Neural crest cell (in vitro differentiated cells): ENCODE results near the gene AMPD3. TPM values are rescaled to one million over a fixed set of nuclear protein-coding genes. Genes with fewer than 3 reads are reported as not detected.

Experiments
- DNase-seq: peaks from one replicate; pipeline ENCODE4 v3.0.0; 2021; ENCODE audit warnings: low read depth, mixed read lengths, low spot score
- H3K27ac Mint-ChIP-seq: one replicate; pipeline ENCODE4 v1.8.0; 2021; ENCODE audit warnings: mild to moderate bottlenecking, mixed read lengths; ENCODE audit not compliant: unreplicated experiment
- H3K27me3 Mint-ChIP-seq: 2 replicates; pipeline ENCODE4 v1.8.0; 2021; ENCODE audit warnings: low read depth, mild to moderate bottlenecking, mixed read lengths
- H3K36me3 Mint-ChIP-seq: 2 replicates; pipeline ENCODE4 v1.8.0; 2021; ENCODE audit warnings: low read depth, mild to moderate bottlenecking, mixed read lengths
- H3K4me1 Mint-ChIP-seq: 2 replicates; pipeline ENCODE4 v1.8.0; 2021; ENCODE audit warnings: mixed read lengths
- H3K4me3 Mint-ChIP-seq: one replicate; pipeline ENCODE4 v1.8.0; 2021; ENCODE audit warnings: mild to moderate bottlenecking, mixed read lengths
- H3K9me3 Mint-ChIP-seq: 2 replicates; pipeline ENCODE4 v1.8.0; 2021; ENCODE audit warnings: mixed read lengths
- total RNA-seq: library from RNA; stranded (reverse); gene quantifications from 2 replicates; pipeline ENCODE4 v1.2.1, GENCODE V29; 2021
- TF ChIP-seq, protein P1 (sequence below): fragments of 200-600 bp; sonication (generic); conservative IDR thresholded peaks from 2 replicates; pipeline ENCODE4 v1.5.0; 2021; ENCODE audit warnings: antibody characterized with exemption, mild to moderate bottlenecking

Gene AMPD3
- total RNA-seq, 1 donor from 2014 or later: 2.2 TPM

DNA sequence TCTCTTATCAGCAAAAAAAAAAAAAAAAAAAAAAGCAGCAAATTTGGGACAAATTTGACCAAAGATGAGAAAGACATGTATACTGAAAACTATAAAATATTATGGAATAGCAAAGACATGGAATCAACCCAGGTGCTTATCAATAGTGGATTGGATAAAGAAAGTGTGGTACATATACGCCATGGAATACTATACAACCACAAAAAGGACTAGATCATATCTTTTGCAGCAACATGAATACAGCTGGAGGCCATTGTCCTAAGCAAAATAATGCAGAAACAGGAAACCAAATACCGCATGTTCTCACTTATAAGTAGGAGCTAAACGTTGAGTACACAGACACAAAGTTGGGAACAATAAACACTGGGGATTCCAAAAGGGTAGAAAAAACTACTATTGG, 87.7 kb downstream of the AMPD3 start:
- Mint-ChIP-seq H3K4me1 (peaks cover 15% of the 10 kb centered on the region), H3K4me3 (no peak overlapping the region), H3K36me3 (no peaks in the 10 kb centered on the region), H3K9me3 (no peaks in the 10 kb centered on the region), H3K27me3 (peaks cover 11% of the 10 kb centered on the region), H3K27ac (no peak overlapping the region)
- DNase-seq: no peak
- TF ChIP-seq, protein P1, sequence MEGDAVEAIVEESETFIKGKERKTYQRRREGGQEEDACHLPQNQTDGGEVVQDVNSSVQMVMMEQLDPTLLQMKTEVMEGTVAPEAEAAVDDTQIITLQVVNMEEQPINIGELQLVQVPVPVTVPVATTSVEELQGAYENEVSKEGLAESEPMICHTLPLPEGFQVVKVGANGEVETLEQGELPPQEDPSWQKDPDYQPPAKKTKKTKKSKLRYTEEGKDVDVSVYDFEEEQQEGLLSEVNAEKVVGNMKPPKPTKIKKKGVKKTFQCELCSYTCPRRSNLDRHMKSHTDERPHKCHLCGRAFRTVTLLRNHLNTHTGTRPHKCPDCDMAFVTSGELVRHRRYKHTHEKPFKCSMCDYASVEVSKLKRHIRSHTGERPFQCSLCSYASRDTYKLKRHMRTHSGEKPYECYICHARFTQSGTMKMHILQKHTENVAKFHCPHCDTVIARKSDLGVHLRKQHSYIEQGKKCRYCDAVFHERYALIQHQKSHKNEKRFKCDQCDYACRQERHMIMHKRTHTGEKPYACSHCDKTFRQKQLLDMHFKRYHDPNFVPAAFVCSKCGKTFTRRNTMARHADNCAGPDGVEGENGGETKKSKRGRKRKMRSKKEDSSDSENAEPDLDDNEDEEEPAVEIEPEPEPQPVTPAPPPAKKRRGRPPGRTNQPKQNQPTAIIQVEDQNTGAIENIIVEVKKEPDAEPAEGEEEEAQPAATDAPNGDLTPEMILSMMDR: no peak

DNA sequence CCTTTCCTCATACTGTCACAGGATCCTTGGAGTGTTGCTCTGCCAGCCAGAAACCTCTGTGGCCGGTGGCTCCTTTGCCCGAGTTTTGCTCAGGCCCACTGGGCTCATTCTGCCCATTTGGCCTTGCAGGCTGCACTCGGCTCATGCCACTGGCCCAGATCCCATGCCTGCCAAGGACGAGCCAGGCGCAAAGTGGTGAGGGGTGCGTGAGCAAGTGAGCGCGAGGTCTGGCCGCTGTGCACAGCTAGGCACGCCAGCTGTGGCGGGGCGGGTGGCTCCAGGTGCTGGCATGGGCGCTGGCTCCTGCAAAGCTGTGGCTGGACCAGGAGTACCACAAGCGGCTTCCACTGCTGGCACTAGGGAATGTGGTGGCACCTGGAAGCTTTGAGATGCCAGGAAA, 88.7 kb downstream of the AMPD3 start:
- TF ChIP-seq, protein P1: no peak
- Mint-ChIP-seq H3K4me1 (peaks cover 15% of the 10 kb centered on the region), H3K9me3 (no peaks in the 10 kb centered on the region), H3K36me3 (no peaks in the 10 kb centered on the region), H3K27ac (no peak overlapping the region), H3K27me3 (peaks cover 11% of the 10 kb centered on the region), H3K4me3 (peak overlapping the region; percentile 33)
- no peak for DNase-seq

DNA sequence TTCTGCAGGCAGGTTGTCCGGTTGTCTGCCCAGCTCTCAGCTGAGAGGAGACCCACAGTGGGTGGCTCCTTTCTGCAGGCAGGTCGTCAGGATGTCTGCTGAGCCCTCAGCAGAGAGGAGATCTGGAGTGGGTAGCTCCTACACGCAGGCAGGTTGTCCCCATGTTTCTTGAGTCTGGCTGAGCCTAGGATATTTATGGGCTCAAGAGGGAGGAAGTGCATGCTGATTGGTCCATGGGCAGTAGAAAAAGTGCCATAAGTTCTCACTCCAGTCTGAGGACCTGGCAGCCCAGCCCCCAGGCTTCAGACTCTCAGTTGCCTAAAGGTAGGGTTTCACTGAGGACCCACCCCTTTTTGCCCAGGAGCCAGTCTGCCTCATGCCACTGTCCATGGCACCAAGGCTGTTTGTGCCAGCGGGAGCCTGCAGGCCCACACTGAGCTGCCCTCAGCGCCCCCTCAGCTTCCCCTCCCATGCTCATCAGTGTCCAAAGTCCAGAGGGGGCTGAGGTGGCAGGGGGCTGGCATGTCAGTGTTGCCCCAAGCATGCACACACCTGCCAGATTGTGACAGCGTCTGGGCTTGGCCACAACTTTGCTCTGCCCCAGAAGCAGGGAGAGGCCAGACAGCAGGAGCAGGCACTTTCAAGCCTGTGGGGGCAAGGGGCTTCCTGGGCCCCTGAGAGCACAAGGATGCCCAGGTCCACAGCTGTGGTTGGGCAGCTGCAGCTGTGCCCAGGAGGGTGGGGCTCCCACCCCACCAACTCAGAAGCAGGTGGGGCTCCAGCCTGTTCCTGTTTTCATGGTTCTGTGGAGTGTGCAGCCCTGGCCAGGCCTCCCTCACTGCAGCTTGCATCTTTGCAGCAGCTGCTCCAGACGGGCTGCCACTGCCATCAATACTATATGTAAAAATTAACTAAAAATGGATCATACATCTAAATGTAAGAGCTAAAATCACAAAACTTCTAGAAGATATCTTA, 89.7 kb downstream of the AMPD3 start:
- TF ChIP-seq, protein P1: no peak
- no peak overlapping the region for H3K4me3 Mint-ChIP-seq
- H3K4me1 Mint-ChIP-seq: peaks cover 11% of the 10 kb centered on the region
- no peak overlapping the region for H3K27ac Mint-ChIP-seq
- H3K9me3 Mint-ChIP-seq: no peaks in the 10 kb centered on the region
- no peak for DNase-seq
- peaks cover 9% of the 10 kb centered on the region for H3K27me3 Mint-ChIP-seq
- H3K36me3 Mint-ChIP-seq: no peaks in the 10 kb centered on the region

DNA sequence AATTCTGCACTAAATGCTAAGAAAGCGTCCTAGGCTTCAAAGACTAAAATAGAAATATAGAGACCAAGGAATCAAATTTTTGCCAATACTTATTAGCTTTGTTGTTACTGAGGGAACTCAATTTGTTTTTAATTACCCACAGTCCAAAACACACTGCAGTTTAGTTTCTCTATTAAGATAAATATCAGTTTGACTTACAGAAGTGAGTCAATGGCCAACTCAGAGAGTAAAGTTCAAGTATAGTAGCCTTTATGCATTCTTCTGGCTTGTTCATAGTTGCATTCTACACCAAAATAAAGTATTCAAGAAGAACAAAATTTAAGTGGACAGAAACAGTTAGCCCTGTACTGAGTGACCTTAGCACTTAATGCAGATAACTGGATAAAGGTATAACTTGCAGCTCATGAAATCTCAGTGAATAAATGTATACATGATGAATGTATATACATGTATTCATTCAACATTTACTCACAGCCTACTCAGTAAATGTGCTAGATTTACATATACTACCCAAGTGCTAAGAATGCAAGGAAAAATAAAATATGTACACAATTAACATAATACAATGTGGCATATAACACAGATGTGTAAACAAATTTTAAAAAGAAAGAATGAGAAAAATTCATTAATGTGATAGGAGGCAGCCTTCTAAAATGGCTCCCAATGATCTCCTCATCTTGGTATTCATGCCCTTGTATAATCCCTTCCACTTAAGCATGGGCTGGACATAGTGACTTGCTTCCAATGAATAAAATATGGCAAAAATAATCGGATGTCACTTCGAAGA, 95.6 kb downstream of the AMPD3 start:
- Mint-ChIP-seq H3K27ac (no peak overlapping the region), H3K9me3 (peaks cover 4% of the 10 kb centered on the region), H3K36me3 (no peaks in the 10 kb centered on the region), H3K27me3 (peaks cover 3% of the 10 kb centered on the region), H3K4me3 (no peak overlapping the region), H3K4me1 (no peaks in the 10 kb centered on the region)
- DNase-seq: no peak
- TF ChIP-seq, protein P1: no peak

DNA sequence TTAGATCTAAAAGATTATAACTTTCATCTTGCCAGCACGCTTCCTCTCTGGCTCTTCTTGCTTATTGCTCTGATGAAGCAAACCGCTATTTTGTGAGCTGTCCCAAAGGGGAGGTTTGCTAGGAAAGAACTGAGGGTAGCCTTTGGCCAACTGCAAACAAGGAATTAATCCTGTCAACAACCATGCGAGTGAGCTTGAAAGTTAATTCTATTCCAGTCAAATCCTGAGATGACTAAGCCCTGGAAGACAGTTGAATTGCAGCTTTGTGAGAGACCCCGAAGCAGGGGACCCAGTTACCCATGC, 96.2 kb downstream of the AMPD3 start:
- H3K4me1 Mint-ChIP-seq: no peaks in the 10 kb centered on the region
- H3K9me3 Mint-ChIP-seq: peaks cover 4% of the 10 kb centered on the region
- no peak for DNase-seq
- TF ChIP-seq, protein P1: no peak
- H3K27me3 Mint-ChIP-seq: peaks cover 3% of the 10 kb centered on the region
- H3K27ac Mint-ChIP-seq: no peak overlapping the region
- H3K4me3 Mint-ChIP-seq: no peak overlapping the region
- H3K36me3 Mint-ChIP-seq: no peaks in the 10 kb centered on the region
